Measurements from ENCODE around the gene OCEL1. TPM values are rescaled to one million over a fixed set of nuclear protein-coding genes. Genes with fewer than 3 reads are reported as not detected.

OCEL1 gene
- total RNA-seq, 1 experiment from 2014 or later: 25.7 TPM

DNA sequence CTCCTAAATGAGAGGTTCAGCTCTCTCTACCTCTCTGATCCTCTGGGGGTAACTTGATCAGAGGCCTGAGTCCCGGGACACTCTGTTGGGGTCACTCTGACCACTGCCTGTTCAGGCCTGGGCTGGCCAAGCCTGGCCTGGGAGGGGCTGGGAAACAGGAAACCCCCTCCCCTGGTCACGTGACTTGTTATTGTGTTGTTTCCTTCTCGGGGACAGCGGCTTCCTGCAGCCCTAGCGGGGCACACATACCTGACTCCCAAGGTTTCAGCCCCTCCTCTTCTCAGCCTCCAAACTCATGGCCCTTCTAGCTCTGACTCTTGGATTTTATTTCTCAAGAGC lies 38.6 kb downstream of the OCEL1 start, which contains the start of gene USHBP1:
USHBP1 (minus strand) TSS at position 105 of the 339 bp plus-strand sequence. CDS start 446 bp downstream, outside the sequence.
- H4K20me1 ChIP-seq (ENCODE audit: control insufficient read depth, insufficient read depth, insufficient read length): no peaks in the 10 kb centered on the region
- no peak within 1 kb of the TSS for H2BK15ac ChIP-seq (ENCODE audit: low read depth, low read length)
- H3K4ac ChIP-seq (ENCODE audit: low read depth, low read length): peak within 1 kb of the TSS; percentile 59
- Mint-ChIP-seq H3K4me3 (peak within 1 kb of the TSS; percentile 34 to 61; a peak in 4 of 5 replicates), H3K9me3 (no peaks in the 10 kb centered on the region; a peak in 1 of 5 replicates), H3K27ac (peak within 1 kb of the TSS; percentile 95 to 99 (median 96)), H3K27me3 (ENCODE audit: low read depth) (peaks cover 1% of the 10 kb centered on the region), H3K36me3 (ENCODE audit: insufficient read depth in 1 of 3, low read depth in 3 of 3) (peaks cover 2 to 9% (median 6%) of the 10 kb centered on the region in 3 experiments; a peak in 6 of 7 replicates), H3K4me1 (peaks cover 18 to 33% of the 10 kb centered on the region in 2 experiments)
- no peak within 1 kb of the TSS for H3K56ac ChIP-seq (ENCODE audit: insufficient read length, low read depth, low read length)
- WGBS (ENCODE audit: extremely low coverage, insufficient read length, low lambda C conversion rate): no CpG with 5 or more reads among the region's 5 CpGs
- no peak within 1 kb of the TSS for H3K14ac ChIP-seq (ENCODE audit: insufficient read depth, low read length)
- H2AFZ ChIP-seq (ENCODE audit: low read length): no peak within 1 kb of the TSS
- H3K79me1 ChIP-seq (ENCODE audit: insufficient read depth, low read depth, low read length, poor library complexity, severe bottlenecking): peaks cover 10% of the 10 kb centered on the region
- H2BK5ac ChIP-seq (ENCODE audit: insufficient read length, low read length): no peak within 1 kb of the TSS
- H4K91ac ChIP-seq (ENCODE audit: insufficient read length, low read depth, low read length): peak within 1 kb of the TSS; percentile 78
- H3K9me3 ChIP-seq (ENCODE audit: control insufficient read depth, low read depth, low read length): peaks cover 3% of the 10 kb centered on the region
- peak within 1 kb of the TSS; percentile 82 for H3K18ac ChIP-seq (ENCODE audit: insufficient read length, low read depth, low read length)
- no peak within 1 kb of the TSS for H3T11ph ChIP-seq (ENCODE audit: low read length)
- peaks cover 5% of the 10 kb centered on the region for H3K23me2 ChIP-seq (ENCODE audit: insufficient read length, low read depth, low read length, poor library complexity, severe bottlenecking)
- DNase-seq: peak; percentile 88
- peak within 1 kb of the TSS; percentile 16 for H3K4me2 ChIP-seq (ENCODE audit: insufficient read depth, insufficient read length, low read length)
- H3K27me3 ChIP-seq (ENCODE audit: insufficient read depth, low read length): no peaks in the 10 kb centered on the region
- no peak within 1 kb of the TSS for H2BK20ac ChIP-seq (ENCODE audit: low read depth, low read length, poor library complexity, severe bottlenecking)
- H3K9ac ChIP-seq (ENCODE audit: extremely low read depth, insufficient read length, low read length): peak within 1 kb of the TSS; percentile 51
- H4K5ac ChIP-seq (ENCODE audit: insufficient read length, low read depth, low read length): peak within 1 kb of the TSS; percentile 34
- peak within 1 kb of the TSS; percentile 53 for H3K27ac ChIP-seq (ENCODE audit: insufficient read length, low read depth, low read length)
- peak within 1 kb of the TSS; percentile 69 for H2BK12ac ChIP-seq (ENCODE audit: insufficient read length, low read depth, low read length)
- H2AK5ac ChIP-seq (ENCODE audit: insufficient read length, low read length): peak within 1 kb of the TSS; percentile 25
- no peak within 1 kb of the TSS for H3K23ac ChIP-seq (ENCODE audit: insufficient read length, low read depth, low read length)
- TF ChIP-seq, protein P1, sequence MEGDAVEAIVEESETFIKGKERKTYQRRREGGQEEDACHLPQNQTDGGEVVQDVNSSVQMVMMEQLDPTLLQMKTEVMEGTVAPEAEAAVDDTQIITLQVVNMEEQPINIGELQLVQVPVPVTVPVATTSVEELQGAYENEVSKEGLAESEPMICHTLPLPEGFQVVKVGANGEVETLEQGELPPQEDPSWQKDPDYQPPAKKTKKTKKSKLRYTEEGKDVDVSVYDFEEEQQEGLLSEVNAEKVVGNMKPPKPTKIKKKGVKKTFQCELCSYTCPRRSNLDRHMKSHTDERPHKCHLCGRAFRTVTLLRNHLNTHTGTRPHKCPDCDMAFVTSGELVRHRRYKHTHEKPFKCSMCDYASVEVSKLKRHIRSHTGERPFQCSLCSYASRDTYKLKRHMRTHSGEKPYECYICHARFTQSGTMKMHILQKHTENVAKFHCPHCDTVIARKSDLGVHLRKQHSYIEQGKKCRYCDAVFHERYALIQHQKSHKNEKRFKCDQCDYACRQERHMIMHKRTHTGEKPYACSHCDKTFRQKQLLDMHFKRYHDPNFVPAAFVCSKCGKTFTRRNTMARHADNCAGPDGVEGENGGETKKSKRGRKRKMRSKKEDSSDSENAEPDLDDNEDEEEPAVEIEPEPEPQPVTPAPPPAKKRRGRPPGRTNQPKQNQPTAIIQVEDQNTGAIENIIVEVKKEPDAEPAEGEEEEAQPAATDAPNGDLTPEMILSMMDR (conservative IDR thresholded peaks at IDR 0.05): no peak
- H2BK120ac ChIP-seq (ENCODE audit: low read depth, low read length, poor library complexity, severe bottlenecking): no peak within 1 kb of the TSS
- no peak within 1 kb of the TSS for H4K8ac ChIP-seq (replicated peaks; ENCODE audit: insufficient read length, low read depth, low read length)
- H3K4me1 ChIP-seq (ENCODE audit: insufficient read depth, low read length): peaks cover 4% of the 10 kb centered on the region; the same call in 1 of the 2 replicates
- no peaks in the 10 kb centered on the region for H3K79me2 ChIP-seq (ENCODE audit: insufficient read depth, low read length)

Data from H9 (cell line).